Naive thymus-derived CD4-positive, alpha-beta T cell (primary cell): ENCODE data around the gene NR1H4. TPM values are rescaled to one million over a fixed set of nuclear protein-coding genes. Genes with fewer than 3 reads are reported as not detected.

Experiments
- ATAC-seq: fragments of 150-1000 bp; cut with Tn5 transposase; 2 replicates; pipeline ENCODE4 v1.10.0; 2021; ENCODE audit warnings: mild to moderate bottlenecking, moderate library complexity
- CTCF ChIA-PET: fragments of 350-600 bp; sonication (Branson Sonifier 250); formaldehyde crosslinking; loops from one replicate; lab custom pipeline; 2021; ENCODE audit warnings: antibody characterized with exemption; lab: Charles Lee
- POLR2A ChIA-PET: fragments of 350-600 bp; sonication (Branson Sonifier 250); formaldehyde crosslinking; loops from one replicate; lab custom pipeline; 2021; ENCODE audit warnings: antibody characterized with exemption, inconsistent platforms; lab: Charles Lee
- DNase-seq, 9 donors: peaks; one replicate each; pipeline versions ENCODE4 v3.0.0 to v3.0.0-alpha.2; 2020 to 2022; ENCODE audit warnings: mixed read lengths in 1 of 9
- H3K27ac ChIP-seq: one replicate; pipeline ENCODE4 v1.7.0; 2013; ENCODE audit warnings: mild to moderate bottlenecking, low read depth, low read length, moderate library complexity
- H3K27me3 ChIP-seq, 2 donors: one replicate each; pipeline ENCODE4 v1.7.0; 2013; ENCODE audit warnings: low read length in 2 of 2, mild to moderate bottlenecking in 2 of 2, moderate library complexity in 2 of 2; ENCODE audit not compliant: control insufficient read depth in 2 of 2, insufficient read depth in 2 of 2
- H3K36me3 ChIP-seq, 3 experiments: 1 replicate in 2 of 3; 2 replicates in 1 of 3; pipeline ENCODE4 v1.7.0; 2013; ENCODE audit warnings: low read length in 3 of 3, mild to moderate bottlenecking in 3 of 3, moderate library complexity in 1 of 3; ENCODE audit not compliant: insufficient read depth in 3 of 3, control insufficient read depth in 2 of 3
- H3K4me1 ChIP-seq, 2 donors: one replicate each; pipeline ENCODE4 v1.7.0; 2013; ENCODE audit warnings: low read length in 2 of 2, mild to moderate bottlenecking in 2 of 2, moderate library complexity in 1 of 2; ENCODE audit not compliant: control insufficient read depth in 2 of 2, insufficient read depth in 2 of 2
- H3K4me3 ChIP-seq: 2 replicates; pipeline ENCODE4 v1.7.0; 2013; ENCODE audit warnings: mild to moderate bottlenecking, low read length
- H3K9me3 ChIP-seq, 3 experiments: 1 replicate in 2 of 3; 2 replicates in 1 of 3; pipeline ENCODE4 v1.7.0; 2013; ENCODE audit warnings: low read length in 3 of 3; ENCODE audit not compliant: control insufficient read depth in 2 of 3
- H3K27ac Mint-ChIP-seq, 9 donors: one replicate each; pipeline ENCODE4 v1.8.0; 2020 to 2022; ENCODE audit warnings: mixed read lengths in 9 of 9, mild to moderate bottlenecking in 8 of 9, moderate library complexity in 5 of 9, inconsistent platforms in 2 of 9
- H3K27me3 Mint-ChIP-seq, 5 donors: one replicate each; pipeline ENCODE4 v1.8.0; 2021 to 2022; ENCODE audit warnings: mixed read lengths in 5 of 5, mild to moderate bottlenecking in 1 of 5
- H3K36me3 Mint-ChIP-seq, 5 donors: one replicate each; pipeline ENCODE4 v1.8.0; 2020 to 2022; ENCODE audit warnings: mixed read lengths in 5 of 5, mild to moderate bottlenecking in 3 of 5, inconsistent platforms in 1 of 5
- H3K4me1 Mint-ChIP-seq, 7 donors: one replicate each; pipeline ENCODE4 v1.8.0; 2020 to 2022; ENCODE audit warnings: mixed read lengths in 7 of 7, mild to moderate bottlenecking in 3 of 7, inconsistent platforms in 1 of 7
- H3K4me3 Mint-ChIP-seq, 10 donors: one replicate each; pipeline ENCODE4 v1.8.0; 2020 to 2022; ENCODE audit warnings: mild to moderate bottlenecking in 10 of 10, mixed read lengths in 10 of 10, moderate library complexity in 6 of 10, inconsistent platforms in 2 of 10
- H3K9me3 Mint-ChIP-seq, 11 donors: one replicate each; pipeline ENCODE4 v1.8.0; 2020 to 2022; ENCODE audit warnings: mixed read lengths in 11 of 11, mild to moderate bottlenecking in 4 of 11, inconsistent platforms in 1 of 11, moderate library complexity in 1 of 11
- intact Hi-C, 2 donors: fragments of 100-400 bp; cut with micrococcal nuclease; formaldehyde crosslinking; loops; one replicate each; pipeline ENCODE4 v1.15.1; 2023
- polyA plus RNA-seq, 2 donors: library from polyadenylated mRNA; unstranded; fragments of 300-500 nt; fragmentation: Illumina TruSeq; gene quantifications; one replicate each; pipeline ENCODE4 v1.2.3, GENCODE V29; 2021
- total RNA-seq, 6 experiments: library from RNA in 5 of 6; stranded (reverse) in 5 of 6; gene quantifications; 1 replicate in 5 of 6; 2 replicates in 1 of 6; pipeline ENCODE4 v1.2.3 and lab custom pipeline; 2021 to 2026

NR1H4 gene
- total and polyA plus RNA-seq, 7 experiments from 2014 or later: not detected

DNA sequence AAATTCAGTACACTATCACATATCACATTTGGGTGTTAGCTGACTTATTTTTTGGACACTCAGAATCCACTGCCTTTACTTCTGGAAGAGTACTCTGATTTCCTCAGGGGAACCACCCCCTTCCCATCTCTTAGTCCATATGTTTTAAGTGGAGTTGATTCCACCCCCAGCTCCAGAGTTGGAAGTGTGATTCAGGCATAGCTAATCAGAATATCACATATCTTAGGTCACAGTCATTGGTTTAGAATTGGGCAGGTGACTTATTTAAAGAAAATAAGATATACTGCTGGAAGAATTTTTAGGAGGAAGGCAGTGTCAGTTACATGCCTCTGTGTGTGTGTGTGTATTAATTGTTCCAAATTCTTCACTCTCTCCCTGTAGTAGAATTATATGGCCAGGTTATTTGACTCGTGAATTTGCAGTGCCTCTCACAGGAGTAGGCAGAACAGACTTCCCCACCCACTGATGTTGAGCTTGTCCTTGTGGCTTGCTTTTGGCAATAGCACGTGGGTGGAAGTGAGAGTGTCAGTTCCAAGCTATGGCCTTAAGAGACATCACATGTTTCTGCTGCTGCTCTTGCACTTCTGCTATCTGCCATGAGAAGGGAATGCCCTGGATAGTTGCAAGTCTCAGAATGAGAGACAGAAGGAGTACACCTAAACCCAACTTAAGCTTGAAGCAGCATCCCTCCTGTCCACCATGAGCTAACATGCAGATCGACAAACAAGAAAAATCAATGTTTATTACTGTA is 93.4 kb downstream of the NR1H4 start:
- H3K9me3 Mint-ChIP-seq: peaks cover 0 to 2% (median 0%) of the 10 kb centered on the region in 11 donors
- no peak overlapping the region for H3K27ac Mint-ChIP-seq
- H3K36me3 Mint-ChIP-seq: no peaks in the 10 kb centered on the region
- no peaks in the 10 kb centered on the region for H3K9me3 ChIP-seq
- no peak overlapping the region for H3K4me3 ChIP-seq
- intact Hi-C loops: no loop called here
- H3K4me3 Mint-ChIP-seq: no peak overlapping the region
- H3K27me3 ChIP-seq: no peaks in the 10 kb centered on the region
- DNase-seq: no peak
- H3K36me3 ChIP-seq: no peaks in the 10 kb centered on the region
- CTCF ChIA-PET: no interaction called here
- no peaks in the 10 kb centered on the region for H3K4me1 ChIP-seq
- ATAC-seq: peak; percentile 80
- H3K27ac ChIP-seq: no peak overlapping the region
- H3K27me3 Mint-ChIP-seq: peaks cover 20 to 45% (median 33%) of the 10 kb centered on the region in 5 donors
- POLR2A ChIA-PET: no interaction called here
- H3K4me1 Mint-ChIP-seq: peaks cover 0 to 7% (median 0%) of the 10 kb centered on the region in 7 donors

DNA sequence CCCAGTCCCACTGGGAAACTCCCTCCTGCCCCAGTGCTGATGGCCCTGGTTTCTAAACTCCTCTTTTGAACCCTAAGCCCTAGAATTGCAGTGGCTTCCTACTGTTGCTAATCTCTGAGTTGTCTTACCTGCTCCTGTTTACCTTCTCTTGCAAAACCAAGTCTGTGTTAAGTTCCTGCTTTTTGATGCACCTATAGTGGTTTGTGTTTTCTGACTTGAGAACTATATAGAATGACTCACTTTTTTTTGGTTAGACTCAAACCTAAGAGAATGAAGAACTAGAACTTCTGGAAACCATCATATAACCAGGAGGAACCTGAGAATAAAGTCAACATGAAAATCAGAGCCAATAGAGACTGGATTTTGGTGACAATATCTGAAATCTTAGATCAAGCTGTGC is 94.3 kb downstream of the NR1H4 start:
- H3K4me1 ChIP-seq: peaks cover 0 to 1% of the 10 kb centered on the region in 2 donors
- no peaks in the 10 kb centered on the region for H3K27me3 ChIP-seq
- no peaks in the 10 kb centered on the region for H3K36me3 ChIP-seq
- DNase-seq (no peak), ATAC-seq (no peak)
- ChIA-PET POLR2A (interaction anchor here (0.6 kb wide), 1 partner anchor 569 kb away, joined by 3 read pairs; no protein-coding TSS in a partner anchor), CTCF (no interaction called here)
- no peak overlapping the region for H3K27ac Mint-ChIP-seq
- H3K4me1 Mint-ChIP-seq: peaks cover 0 to 7% (median 2%) of the 10 kb centered on the region in 7 donors
- H3K27me3 Mint-ChIP-seq: peaks cover 23 to 41% (median 36%) of the 10 kb centered on the region in 5 donors
- no peak overlapping the region for H3K27ac ChIP-seq
- peaks cover 0 to 3% (median 0%) of the 10 kb centered on the region in 11 donors for H3K9me3 Mint-ChIP-seq
- no peak overlapping the region for H3K4me3 Mint-ChIP-seq
- no peak overlapping the region for H3K4me3 ChIP-seq
- H3K9me3 ChIP-seq: no peaks in the 10 kb centered on the region
- intact Hi-C loops: no loop called here
- no peaks in the 10 kb centered on the region for H3K36me3 Mint-ChIP-seq

DNA sequence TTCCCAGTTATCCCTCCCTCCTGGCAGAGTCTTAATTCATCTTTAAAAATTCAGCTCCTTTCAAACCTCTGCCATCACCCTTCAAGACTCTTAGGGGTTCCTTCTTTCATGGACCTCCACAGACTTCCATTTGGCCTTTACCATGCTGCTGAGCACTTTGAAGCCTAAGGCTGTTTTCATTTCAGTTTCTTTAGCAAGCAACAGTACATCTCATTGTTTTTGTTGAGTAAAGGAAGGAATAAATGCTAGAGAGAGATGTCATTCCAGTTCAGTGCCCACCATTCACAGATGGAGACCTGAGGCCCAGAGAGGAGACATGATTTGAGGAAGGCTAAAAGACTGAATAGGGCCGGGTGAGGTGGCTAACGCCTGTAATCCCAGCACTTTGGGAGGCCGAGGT is 98.5 kb downstream of the NR1H4 start:
- no peak overlapping the region for H3K27ac Mint-ChIP-seq
- Histone ChIP-seq H3K27ac (no peak overlapping the region), H3K27me3 (no peaks in the 10 kb centered on the region), H3K36me3 (no peaks in the 10 kb centered on the region), H3K4me3 (no peak overlapping the region), H3K4me1 (peaks cover 0 to 4% of the 10 kb centered on the region in 2 donors), H3K9me3 (no peaks in the 10 kb centered on the region)
- H3K36me3 Mint-ChIP-seq: no peaks in the 10 kb centered on the region
- ATAC-seq: no peak
- POLR2A ChIA-PET: no interaction called here
- CTCF ChIA-PET: no interaction called here
- H3K9me3 Mint-ChIP-seq: peaks cover 0 to 3% (median 0%) of the 10 kb centered on the region in 11 donors
- H3K4me1 Mint-ChIP-seq: peaks cover 7 to 18% (median 11%) of the 10 kb centered on the region in 7 donors
- peaks cover 20 to 48% (median 30%) of the 10 kb centered on the region in 5 donors for H3K27me3 Mint-ChIP-seq
- intact Hi-C loops: loop anchor here in 1 of 2 donors (2.0 kb wide), 1 partner anchor 429 kb away; the partner anchor contains the start of gene BLTP3B
- no peak for DNase-seq
- peak overlapping the region; percentile 13 to 74 (median 64) for H3K4me3 Mint-ChIP-seq

DNA sequence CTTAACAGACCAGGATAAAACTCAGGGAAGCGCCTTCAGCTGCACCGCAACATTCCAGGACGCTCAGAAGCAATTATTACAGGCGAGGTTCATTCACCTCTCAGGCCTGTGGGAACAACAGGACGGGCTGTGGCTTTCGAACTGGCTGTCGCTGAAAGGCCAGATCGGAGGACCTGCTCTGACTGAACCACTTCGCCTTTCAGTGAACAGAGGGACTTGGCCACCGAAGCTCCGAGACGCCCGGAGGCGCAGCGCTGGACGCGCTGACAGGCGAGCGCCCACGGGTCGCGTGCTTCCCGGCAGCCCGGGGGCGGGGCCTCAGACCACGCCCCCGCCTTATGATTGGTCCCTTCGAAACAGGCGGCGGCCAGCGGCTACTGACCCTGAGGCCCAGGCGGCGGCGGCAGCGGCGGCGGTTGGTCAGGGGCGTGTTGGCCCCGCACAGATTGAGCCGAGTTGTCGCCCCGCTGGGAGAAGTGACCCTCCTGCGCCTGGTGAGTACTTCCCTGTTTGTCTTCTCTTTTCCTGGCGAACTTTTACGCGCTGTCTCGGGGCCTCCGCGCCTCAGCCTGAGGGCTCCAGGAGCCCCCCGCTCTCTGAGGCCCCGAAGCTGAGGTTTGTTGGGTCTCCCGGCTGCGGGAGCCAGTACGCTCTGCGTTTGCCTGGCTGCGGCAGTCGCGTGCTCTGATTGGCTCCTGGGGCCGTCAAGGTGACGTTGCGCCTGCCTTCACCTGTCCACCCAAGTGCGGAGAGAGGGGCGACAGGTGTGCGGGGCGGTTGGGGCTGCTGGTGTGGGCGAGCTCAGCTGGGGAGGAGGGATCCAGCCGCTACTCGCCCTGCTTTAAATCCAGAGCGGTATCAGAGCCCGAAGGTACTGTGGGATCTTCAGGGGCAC is 99.9 kb downstream of the NR1H4 start, which contains the start of gene GAS2L3:
Gene GAS2L3 (plus strand): TSS at position 393 of the 895 bp plus-strand sequence. CDS start 21,221 bp downstream, outside the sequence.
- Mint-ChIP-seq H3K36me3 (no peaks in the 10 kb centered on the region), H3K4me1 (peaks cover 7 to 15% (median 11%) of the 10 kb centered on the region in 7 donors), H3K27me3 (peaks cover 15 to 44% (median 30%) of the 10 kb centered on the region in 5 donors), H3K4me3 (peak within 1 kb of the TSS; percentile 80 to 93 (median 90)), H3K27ac (peak within 1 kb of the TSS in 1 of 9 donors; percentile 87), H3K9me3 (peaks cover 0 to 3% (median 0%) of the 10 kb centered on the region in 11 donors)
- no peaks in the 10 kb centered on the region for H3K27me3 ChIP-seq
- DNase-seq (peak in 8 of 9 donors; percentile 5 to 80 (median 22)), ATAC-seq (peak; percentile 91)
- ChIA-PET CTCF (no interaction called here), POLR2A (no interaction called here)
- H3K4me1 ChIP-seq: peaks cover 0 to 4% of the 10 kb centered on the region in 2 donors
- H3K9me3 ChIP-seq: no peaks in the 10 kb centered on the region
- peak within 1 kb of the TSS; percentile 65 for H3K4me3 ChIP-seq
- no peak within 1 kb of the TSS for H3K27ac ChIP-seq
- intact Hi-C loops: loop anchor here in 1 of 2 donors (1.0 to 2.0 kb wide), 2 partner anchors 306 to 431 kb away; partner anchors contain the start of genes BLTP3B, DEPDC4 and SCYL2
- no peaks in the 10 kb centered on the region for H3K36me3 ChIP-seq

DNA sequence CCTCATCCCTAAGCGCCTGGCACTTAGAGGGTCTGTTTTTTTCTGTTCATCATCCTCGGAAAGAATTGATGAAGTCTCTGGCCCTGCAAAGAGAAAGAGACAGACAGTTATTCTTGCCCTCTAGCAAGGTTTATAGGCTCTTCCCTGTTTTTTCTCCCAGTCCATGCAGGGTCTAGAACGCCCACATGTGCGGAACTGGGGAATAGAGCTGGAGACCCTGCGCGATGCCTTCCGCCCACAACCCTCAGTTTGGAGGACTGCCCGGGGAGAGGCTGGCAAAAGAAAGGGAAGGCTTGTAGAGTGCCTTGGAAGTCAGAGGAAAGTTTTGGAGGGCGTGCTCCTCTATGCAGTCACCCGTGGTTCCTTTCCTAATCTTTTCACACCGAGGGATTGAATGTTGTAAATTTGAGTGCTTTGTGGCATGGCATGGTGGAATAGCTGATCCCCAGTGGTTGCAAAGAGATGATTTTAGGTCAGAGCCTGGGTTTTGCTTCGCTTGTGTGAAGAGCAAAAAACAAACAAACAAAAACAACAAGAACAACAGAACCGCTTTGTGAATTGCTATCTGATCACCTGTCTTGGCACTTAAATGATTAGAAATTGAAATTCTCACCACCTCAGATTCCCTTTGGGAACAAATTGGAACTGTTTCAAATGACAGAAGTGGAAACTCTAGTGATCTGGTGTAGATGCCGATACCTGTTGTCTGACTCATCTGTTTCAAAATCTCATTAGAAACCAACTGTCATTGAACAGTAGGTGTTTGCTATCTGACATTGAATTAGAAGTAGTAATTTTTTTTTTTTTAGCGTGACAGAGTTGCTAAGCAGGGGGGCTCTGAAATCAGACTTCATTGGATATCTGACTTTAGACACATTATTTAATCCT is 100.8 kb downstream of the NR1H4 start:
- no peaks in the 10 kb centered on the region for H3K36me3 Mint-ChIP-seq
- POLR2A ChIA-PET: no interaction called here
- peaks cover 0 to 3% (median 0%) of the 10 kb centered on the region in 11 donors for H3K9me3 Mint-ChIP-seq
- peak overlapping the region; percentile 65 for H3K4me3 ChIP-seq
- no peaks in the 10 kb centered on the region for H3K27me3 ChIP-seq
- no peaks in the 10 kb centered on the region for H3K9me3 ChIP-seq
- intact Hi-C loops: no loop called here
- no peak overlapping the region for H3K27ac ChIP-seq
- H3K36me3 ChIP-seq: no peaks in the 10 kb centered on the region
- H3K4me1 ChIP-seq: peaks cover 0 to 4% of the 10 kb centered on the region in 2 donors
- peaks cover 12 to 42% (median 26%) of the 10 kb centered on the region in 5 donors for H3K27me3 Mint-ChIP-seq
- CTCF ChIA-PET: no interaction called here
- peaks cover 7 to 15% (median 11%) of the 10 kb centered on the region in 7 donors for H3K4me1 Mint-ChIP-seq
- DNase-seq (no peak), ATAC-seq (no peak)
- H3K4me3 Mint-ChIP-seq: peak overlapping the region; percentile 80 to 93 (median 90)
- H3K27ac Mint-ChIP-seq: no peak overlapping the region
